Embryonic facial prominence (tissue), 1 donor: Measurements from ENCODE around the gene MYH11.
"Not testable (repeated sequence)": the region's sequence is repeated elsewhere in the genome, so short reads cannot be mapped to it uniquely, and the experiment has no call there.

Experiments used
- DNase-seq: peaks from one replicate; pipeline ENCODE4 v3.0.0-alpha.2; 2016; ENCODE audit errors: extremely low spot score

MYH11 gene

DNA sequence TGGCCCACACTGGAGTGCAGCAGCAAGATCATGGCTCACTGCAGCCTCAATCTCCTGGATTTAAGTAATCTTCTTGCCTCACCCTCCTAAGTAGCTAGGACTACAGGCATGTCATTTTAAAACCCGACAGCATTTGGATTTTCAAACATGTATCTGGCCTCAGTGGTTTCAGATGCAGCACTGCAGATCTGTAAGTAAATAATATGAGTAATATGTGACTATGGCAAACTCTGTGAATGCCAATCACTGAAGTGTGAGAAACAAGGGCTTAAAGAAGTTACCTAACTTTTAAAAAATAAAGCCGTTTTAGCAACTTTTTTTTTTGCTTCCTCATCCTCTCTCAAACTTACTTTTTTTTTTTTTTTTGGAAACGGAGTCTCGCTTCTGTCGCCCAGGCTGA is 19.7 kb upstream of the MYH11 start:
- no peak for DNase-seq

DNA sequence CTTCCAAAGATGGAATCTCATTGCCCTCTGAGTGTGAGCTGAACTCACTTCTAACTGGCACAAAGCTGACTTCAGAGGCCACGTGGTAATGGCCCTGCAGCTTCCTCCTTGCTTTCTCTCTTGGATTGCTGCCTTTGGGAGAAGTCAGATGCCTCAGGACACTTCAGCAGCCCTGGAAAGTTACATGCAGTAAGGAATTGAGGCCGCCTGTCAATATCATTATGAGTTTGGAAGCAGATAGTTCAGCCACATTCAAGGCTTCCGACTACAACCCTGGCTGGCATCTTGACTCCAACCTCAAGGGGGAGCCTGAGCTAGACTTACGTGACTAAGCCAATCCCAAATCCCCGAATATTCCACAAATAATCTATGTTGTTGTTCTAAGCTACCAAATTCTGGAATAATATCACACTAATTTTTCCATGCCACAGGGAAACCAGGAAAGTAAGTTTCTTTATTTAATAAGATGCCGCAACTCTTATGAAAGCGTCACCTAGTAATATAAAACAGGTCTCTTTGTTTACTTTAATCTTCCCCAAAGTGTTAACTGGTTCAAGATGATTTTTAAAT is 18.0 kb upstream of the MYH11 start:
- DNase-seq, result no peak

DNA sequence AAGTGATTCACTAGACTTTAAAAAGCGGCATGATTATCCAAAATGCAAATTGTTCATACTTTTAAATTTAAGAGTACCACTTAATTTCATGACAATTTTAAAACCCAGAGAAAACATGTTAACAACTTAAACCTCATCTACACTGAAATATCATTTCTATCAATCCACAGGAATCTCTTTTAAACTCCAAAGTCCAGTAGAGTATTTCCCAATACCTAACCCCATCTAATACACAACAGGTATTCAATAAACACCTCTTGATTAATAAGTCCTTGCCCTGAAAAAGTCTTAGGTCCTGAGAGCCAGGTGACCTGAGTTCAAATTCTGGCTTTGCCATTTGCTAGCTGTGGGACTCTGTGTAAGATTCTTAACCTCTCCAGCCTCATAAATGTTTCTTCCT is 16.9 kb upstream of the MYH11 start:
- DNase-seq, result no peak

- no peak for DNase-seq
Measured at GRCh38 chr16:15873301-15873700, 16.5 kb upstream of the MYH11 start.

DNA sequence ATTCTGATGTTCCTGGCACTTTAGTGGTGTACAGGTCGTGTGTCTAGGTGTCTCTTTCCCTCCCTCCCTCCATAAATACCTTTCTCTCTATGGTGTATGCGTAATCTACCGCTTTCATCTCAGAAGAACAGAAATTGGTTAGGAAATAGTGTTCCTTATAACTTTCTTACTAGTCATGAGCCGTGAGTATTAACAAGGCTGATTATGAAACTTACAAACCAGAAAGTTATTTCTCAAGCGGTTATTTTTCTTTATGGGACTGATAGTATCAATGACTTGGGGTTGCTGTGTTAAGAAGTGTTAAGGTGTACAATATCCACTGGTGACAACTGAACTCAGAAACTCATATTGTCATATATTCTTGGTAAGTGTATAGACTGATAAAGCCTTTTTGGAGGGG is 13.2 kb upstream of the MYH11 start:
- DNase-seq, result no peak

GRCh38 chr16:15866451-15866850 is 9.6 kb upstream of the MYH11 start:
- no peak for DNase-seq

GRCh38 chr16:15865742-15866141 is 8.9 kb upstream of the MYH11 start:
- no peak for DNase-seq

DNA sequence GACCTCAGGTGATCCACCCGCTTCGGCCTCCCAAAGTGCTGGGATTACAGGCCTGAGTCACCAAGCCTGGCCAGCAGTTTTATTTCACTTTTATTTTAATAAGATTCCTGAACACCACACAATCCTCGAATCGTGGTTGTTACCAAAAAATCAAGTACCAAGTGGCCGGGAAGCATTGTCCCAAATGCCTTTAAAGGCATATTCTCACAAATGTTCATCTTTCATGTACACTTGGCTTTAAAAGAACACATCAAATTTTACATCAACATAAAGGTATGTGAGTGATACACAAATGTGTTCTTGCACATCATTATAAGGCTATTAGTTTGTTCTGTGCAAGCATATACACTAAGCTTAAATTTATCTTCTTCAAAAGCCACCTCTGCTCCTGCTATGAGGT is 8.1 kb upstream of the MYH11 start:
- no peak for DNase-seq

DNA sequence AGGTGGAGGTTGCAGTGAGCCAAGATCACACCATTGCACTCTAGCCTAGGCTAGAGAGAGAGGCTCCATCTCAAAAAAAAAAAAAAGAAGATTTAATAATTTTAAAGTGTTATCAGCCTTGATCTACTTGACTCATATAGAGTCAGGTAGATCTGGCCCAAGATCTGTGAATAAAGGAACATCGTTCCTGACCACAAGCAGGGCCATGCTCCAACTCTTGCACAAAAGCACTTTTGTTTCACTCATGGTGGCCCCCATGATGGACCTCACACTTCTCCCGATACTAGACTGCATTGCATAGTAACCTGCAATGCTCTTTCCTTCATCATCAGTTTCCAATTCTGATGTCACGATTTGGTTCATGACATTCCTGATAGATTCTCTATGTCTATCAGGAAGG is 5.2 kb upstream of the MYH11 start:
- no peak for DNase-seq

DNA sequence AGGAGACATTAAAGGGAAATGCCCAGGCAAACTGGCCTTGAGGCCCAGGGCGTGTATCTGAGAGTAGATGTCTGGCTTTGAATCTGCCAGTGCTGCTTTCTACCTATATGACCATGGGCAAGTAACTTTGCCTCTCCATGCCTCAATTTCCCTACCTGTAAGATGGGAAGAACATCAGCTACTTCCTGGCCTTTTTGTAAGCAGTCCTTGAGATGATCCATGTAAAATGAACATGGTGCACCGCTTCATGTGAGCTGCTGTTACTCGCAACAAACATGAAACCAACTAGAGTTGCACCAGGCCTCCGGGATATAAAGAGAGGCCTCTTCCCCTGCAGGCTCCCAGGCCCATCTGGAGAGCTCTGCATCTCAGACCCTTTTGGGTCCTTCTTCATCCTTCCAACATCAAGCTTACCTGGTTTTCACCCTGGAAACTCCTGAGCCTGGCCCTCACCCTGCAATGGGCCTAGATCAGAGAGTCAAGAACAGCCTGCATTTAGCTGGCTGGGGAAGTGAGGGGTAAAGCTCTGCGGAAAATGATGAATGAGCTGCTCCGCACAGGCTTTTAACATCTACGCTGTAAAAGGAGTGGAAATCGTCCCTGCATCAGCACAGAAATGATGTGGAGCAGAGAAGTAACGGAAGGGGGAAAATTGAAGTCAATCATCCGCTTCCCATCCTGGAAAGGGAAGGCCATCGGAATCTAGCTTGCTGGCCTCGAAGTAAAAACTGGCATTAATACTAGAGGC is 2.3 kb upstream of the MYH11 start:
- no peak for DNase-seq

- DNase-seq, result no peak
Measured at GRCh38 chr16:15857724-15858560, 1.1 kb upstream of the MYH11 start.

- no peak for DNase-seq
Measured at GRCh38 chr16:15856182-15856581, 646 bp downstream of the MYH11 start.

GRCh38 chr16:15855704-15856003 is 1.2 kb downstream of the MYH11 start:
- DNase-seq, result no peak

- DNase-seq, result no peak
Measured at GRCh38 chr16:15854906-15855703, 1.7 kb downstream of the MYH11 start.

DNA sequence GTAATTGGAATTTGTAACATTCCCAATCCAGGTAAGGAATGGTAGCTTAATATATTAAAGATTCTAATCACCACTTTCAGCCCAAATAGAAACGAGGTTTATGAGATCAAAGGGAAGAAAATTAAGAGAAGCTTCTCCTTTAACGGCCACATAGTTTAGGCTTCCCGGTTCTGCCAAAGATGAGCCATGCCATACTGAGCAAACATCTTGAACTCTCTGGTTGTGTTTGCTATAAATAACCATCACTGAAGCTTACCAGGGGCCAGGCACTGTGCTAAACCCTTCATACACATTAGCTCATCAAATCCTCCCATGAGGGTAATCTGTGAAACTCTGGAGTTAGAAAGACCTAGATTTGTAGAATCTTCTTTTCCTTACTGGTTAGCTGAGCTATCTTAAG is 2.8 kb downstream of the MYH11 start:
- no peak for DNase-seq

DNA sequence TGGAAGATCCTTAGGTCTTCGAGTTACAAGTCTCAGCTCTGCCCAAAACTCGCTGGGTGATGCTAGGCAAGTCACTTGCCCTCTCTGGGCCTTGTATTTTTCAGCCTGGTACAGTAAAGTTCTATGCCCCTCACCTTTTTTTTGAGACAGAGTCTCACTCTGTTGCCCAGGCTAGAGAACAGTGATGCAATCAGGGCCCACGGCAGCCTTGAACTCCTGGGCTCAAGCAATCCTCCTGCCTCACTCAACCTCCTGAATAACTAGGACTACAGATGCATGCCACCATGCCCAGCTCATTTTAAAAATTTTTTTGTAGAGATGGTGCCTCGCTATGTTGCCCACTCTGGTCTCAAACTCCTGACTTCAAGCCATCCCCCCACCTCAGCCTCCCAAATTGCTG is 3.8 kb downstream of the MYH11 start:
- DNase-seq, result no peak

DNA sequence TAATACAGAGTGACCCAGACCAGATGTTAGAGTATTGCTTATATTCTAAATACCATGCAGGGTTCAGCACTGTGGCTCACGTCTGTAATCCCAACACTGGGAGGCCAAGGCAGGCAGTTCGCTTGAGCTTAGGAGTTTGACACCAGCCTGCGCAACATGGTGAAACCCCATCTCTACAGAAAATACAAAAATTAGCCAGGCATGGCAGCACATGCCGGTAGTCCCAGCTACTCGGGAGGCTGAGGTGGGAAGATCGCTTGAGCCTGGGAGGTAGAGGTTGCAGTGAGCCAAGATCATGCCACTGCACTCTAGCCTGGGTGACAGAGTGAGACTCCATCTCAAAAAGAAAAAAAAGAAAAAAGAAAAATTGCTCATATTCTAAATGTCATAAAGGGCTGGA is 6.3 kb downstream of the MYH11 start:
- DNase-seq, result not testable (repeated sequence)

GRCh38 chr16:15849209-15849981 is 7.4 kb downstream of the MYH11 start:
- DNase-seq, result no peak

GRCh38 chr16:15847611-15848175 is 9.1 kb downstream of the MYH11 start:
- no peak for DNase-seq

DNA sequence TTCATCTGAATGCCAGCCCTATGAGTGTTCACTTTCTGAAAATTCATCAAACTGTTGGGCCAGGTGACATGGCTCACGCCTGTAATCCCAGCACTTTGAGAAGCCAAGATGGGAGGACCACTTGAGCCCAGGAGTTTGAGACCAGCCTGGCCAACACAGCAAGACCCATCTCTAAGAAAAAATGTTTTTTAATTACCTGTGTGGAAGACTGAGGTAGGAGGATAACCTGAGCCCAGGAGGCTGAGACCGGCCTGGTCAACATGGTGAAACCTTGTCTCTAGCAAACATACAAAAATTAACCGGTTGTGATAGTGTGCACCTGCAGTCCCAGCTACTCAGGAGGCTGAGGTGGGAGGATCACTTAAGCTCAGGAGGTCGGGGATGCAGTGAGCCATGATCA is 10.3 kb downstream of the MYH11 start:
- no peak for DNase-seq

GRCh38 chr16:15843635-15844279 is 13.1 kb downstream of the MYH11 start:
- no peak for DNase-seq
